ENCODE measurements around the gene PRMT1. TPM values are rescaled to one million over a fixed set of nuclear protein-coding genes. Genes with fewer than 3 reads are reported as not detected.
A peak's percentile ranks its signal among the peaks of the same experiment; 100 is the strongest.

The PRMT1 gene
- total RNA-seq, 1 experiment from 2014 or later: 527 TPM

GRCh38 chr19:49677231-49677900, at the start of gene PRMT1 (continued):
- no peak for TF ChIP-seq ZBTB43 (CRISPR knock-in tag; IDR thresholded peaks at IDR 0.05)
- TF ChIP-seq, protein P1, sequence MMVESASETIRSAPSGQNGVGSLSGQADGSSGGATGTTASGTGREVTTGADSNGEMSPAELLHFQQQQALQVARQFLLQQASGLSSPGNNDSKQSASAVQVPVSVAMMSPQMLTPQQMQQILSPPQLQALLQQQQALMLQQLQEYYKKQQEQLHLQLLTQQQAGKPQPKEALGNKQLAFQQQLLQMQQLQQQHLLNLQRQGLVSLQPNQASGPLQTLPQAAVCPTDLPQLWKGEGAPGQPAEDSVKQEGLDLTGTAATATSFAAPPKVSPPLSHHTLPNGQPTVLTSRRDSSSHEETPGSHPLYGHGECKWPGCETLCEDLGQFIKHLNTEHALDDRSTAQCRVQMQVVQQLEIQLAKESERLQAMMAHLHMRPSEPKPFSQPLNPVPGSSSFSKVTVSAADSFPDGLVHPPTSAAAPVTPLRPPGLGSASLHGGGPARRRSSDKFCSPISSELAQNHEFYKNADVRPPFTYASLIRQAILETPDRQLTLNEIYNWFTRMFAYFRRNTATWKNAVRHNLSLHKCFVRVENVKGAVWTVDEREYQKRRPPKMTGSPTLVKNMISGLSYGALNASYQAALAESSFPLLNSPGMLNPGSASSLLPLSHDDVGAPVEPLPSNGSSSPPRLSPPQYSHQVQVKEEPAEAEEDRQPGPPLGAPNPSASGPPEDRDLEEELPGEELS (CRISPR knock-in tag; IDR thresholded peaks at IDR 0.05): 0 out of 2 replicates have a peak, but pooled peaks have one; percentile 29
- TF ChIP-seq, protein P2, sequence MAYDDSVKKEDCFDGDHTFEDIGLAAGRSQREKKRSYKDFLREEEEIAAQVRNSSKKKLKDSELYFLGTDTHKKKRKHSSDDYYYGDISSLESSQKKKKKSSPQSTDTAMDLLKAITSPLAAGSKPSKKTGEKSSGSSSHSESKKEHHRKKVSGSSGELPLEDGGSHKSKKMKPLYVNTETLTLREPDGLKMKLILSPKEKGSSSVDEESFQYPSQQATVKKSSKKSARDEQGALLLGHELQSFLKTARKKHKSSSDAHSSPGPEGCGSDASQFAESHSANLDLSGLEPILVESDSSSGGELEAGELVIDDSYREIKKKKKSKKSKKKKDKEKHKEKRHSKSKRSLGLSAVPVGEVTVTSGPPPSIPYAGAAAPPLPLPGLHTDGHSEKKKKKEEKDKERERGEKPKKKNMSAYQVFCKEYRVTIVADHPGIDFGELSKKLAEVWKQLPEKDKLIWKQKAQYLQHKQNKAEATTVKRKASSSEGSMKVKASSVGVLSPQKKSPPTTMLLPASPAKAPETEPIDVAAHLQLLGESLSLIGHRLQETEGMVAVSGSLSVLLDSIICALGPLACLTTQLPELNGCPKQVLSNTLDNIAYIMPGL (CRISPR knock-in tag; IDR thresholded peaks at IDR 0.05): peak; percentile 61; the same call in 1 of the 2 replicates
- TF ChIP-seq ZBTB21 (CRISPR knock-in tag; IDR thresholded peaks at IDR 0.05; ENCODE audit: borderline replicate concordance): 0 out of 2 replicates have a peak, but pooled peaks have one; percentile 31
- peak; percentile 78; the same call in 1 of the 2 replicates for TF ChIP-seq JUN (CRISPR knock-in tag; IDR thresholded peaks at IDR 0.05)
- TF ChIP-seq ZNF416 (CRISPR knock-in tag; IDR thresholded peaks at IDR 0.05): peak; percentile 95
- TF ChIP-seq, protein P3, sequence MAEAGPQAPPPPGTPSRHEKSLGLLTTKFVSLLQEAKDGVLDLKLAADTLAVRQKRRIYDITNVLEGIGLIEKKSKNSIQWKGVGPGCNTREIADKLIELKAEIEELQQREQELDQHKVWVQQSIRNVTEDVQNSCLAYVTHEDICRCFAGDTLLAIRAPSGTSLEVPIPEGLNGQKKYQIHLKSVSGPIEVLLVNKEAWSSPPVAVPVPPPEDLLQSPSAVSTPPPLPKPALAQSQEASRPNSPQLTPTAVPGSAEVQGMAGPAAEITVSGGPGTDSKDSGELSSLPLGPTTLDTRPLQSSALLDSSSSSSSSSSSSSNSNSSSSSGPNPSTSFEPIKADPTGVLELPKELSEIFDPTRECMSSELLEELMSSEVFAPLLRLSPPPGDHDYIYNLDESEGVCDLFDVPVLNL (CRISPR knock-in tag; IDR thresholded peaks at IDR 0.05; ENCODE audit: borderline replicate concordance, low read depth): no peak
- TF ChIP-seq, protein P4, sequence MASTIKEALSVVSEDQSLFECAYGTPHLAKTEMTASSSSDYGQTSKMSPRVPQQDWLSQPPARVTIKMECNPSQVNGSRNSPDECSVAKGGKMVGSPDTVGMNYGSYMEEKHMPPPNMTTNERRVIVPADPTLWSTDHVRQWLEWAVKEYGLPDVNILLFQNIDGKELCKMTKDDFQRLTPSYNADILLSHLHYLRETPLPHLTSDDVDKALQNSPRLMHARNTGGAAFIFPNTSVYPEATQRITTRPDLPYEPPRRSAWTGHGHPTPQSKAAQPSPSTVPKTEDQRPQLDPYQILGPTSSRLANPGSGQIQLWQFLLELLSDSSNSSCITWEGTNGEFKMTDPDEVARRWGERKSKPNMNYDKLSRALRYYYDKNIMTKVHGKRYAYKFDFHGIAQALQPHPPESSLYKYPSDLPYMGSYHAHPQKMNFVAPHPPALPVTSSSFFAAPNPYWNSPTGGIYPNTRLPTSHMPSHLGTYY (CRISPR knock-in tag; IDR thresholded peaks at IDR 0.05): peak; percentile 78; the same call in 1 of the 2 replicates
- 0 out of 2 replicates have a peak, but pooled peaks have one; percentile 7 for TF ChIP-seq SMAD3 (CRISPR knock-in tag; IDR thresholded peaks at IDR 0.05; ENCODE audit: borderline replicate concordance)
- TF ChIP-seq, protein P5, sequence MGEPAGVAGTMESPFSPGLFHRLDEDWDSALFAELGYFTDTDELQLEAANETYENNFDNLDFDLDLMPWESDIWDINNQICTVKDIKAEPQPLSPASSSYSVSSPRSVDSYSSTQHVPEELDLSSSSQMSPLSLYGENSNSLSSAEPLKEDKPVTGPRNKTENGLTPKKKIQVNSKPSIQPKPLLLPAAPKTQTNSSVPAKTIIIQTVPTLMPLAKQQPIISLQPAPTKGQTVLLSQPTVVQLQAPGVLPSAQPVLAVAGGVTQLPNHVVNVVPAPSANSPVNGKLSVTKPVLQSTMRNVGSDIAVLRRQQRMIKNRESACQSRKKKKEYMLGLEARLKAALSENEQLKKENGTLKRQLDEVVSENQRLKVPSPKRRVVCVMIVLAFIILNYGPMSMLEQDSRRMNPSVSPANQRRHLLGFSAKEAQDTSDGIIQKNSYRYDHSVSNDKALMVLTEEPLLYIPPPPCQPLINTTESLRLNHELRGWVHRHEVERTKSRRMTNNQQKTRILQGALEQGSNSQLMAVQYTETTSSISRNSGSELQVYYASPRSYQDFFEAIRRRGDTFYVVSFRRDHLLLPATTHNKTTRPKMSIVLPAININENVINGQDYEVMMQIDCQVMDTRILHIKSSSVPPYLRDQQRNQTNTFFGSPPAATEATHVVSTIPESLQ (CRISPR knock-in tag; IDR thresholded peaks at IDR 0.05): no peak
- peak; percentile 44; the same call in 1 of the 2 replicates for TF ChIP-seq FOXK1 (CRISPR knock-in tag; IDR thresholded peaks at IDR 0.05)
- 0 out of 2 replicates have a peak, but pooled peaks have one; percentile 72 for TF ChIP-seq NR3C1 (CRISPR knock-in tag; conservative IDR thresholded peaks at IDR 0.05; ENCODE audit: low read depth)
- TF ChIP-seq HMGA2 (CRISPR knock-in tag; IDR thresholded peaks at IDR 0.05): 0 out of 2 replicates have a peak, but pooled peaks have one; percentile 15
- TF ChIP-seq SP1 (CRISPR knock-in tag; conservative IDR thresholded peaks at IDR 0.05): no peak; the same call in 1 of the 2 replicates
- peak; percentile 63; the same call in 1 of the 2 replicates for TF ChIP-seq KAT7 (CRISPR knock-in tag; IDR thresholded peaks at IDR 0.05; ENCODE audit: borderline replicate concordance)
- TF ChIP-seq ARID4B (CRISPR knock-in tag; IDR thresholded peaks at IDR 0.05; ENCODE audit: borderline replicate concordance): peak; percentile 89; the same call in 1 of the 2 replicates
- no peak for TF ChIP-seq NR1H2 (CRISPR knock-in tag; IDR thresholded peaks at IDR 0.05)

All from WTC11 (cell line).